Stimulated activated CD8-positive, alpha-beta memory T cell treated with anti-CD3 and anti-CD28 coated beads, Interleukin-12 subunit alpha, Interleukin-12 subunit beta, amount 100 ng/mL, for 24 hours (primary cell): ENCODE data around the gene PGBD4.
"Not testable (repeated sequence)": the region's sequence is repeated elsewhere in the genome, so short reads cannot be mapped to it uniquely, and the experiment has no call there.

Source experiments
- DNase-seq: peaks from one replicate; pipeline ENCODE4 v3.0.0-alpha.2; 2020; ENCODE audit errors: extremely low read depth

Gene PGBD4

GRCh38 chr15:34114215-34114614 is 12.3 kb downstream of the PGBD4 start:
- DNase-seq = no peak

- DNase-seq = no peak
Observed at GRCh38 chr15:34114739-34115138, 12.9 kb downstream of the PGBD4 start.

DNA sequence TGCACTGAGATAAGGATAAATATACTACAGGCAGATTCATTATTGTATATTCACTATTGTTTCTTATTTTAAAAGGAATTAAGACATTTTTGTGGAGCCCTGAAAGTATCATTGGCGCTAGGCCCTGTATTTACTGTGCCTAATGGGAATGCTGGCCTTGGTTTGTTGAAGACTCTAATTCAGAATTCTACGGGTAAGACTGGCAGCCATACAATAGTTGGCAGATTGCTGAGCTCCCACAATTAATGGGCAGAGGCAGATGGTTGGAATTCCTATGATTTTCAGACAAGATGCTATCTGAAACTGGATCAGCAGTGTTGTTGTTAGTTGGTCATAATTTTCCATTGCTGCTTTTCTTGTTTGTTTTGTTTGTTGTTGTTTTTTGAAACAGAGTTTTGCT is 14.7 kb downstream of the PGBD4 start:
- DNase-seq = no peak

DNA sequence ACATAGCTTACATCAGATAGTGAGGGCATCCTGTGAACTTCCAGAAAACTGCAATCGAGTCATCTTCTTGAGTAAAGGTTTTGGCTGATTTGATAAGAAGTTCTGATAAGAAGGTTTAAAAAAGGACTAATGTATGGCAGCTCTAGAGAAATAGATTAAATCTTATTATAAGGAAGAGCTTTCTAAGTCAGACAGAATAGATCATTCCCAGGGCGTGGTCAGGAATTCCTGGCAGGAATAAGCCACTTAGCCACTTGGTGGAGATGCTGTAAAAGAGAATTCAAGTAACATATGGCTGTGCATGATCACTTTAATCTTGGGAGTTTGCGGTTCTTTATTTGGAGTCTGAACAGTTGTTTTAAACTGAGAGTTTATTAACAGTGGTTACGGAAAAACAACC is 17.4 kb downstream of the PGBD4 start:
- no peak for DNase-seq

DNA sequence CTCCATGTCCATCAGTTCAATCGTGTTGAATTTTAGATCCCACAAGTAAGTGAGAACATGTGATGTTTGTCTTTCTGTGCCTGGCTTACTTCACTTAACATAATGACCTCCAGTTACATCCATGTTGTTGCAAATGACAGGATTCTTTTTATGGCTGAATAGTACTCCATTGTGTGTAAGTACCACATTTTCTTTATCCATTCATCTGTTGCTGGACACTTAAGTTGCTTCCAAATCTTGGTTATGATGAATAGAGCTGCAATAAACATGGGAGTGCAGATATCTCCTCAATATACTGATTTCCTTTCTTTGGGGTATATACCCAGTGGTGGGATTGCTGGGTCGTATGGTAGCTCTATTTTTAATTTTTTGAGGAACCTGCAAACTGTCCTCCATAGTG is 18.5 kb downstream of the PGBD4 start:
- DNase-seq = not testable (repeated sequence)

GRCh38 chr15:34121786-34122185 is 19.9 kb downstream of the PGBD4 start:
- not testable (repeated sequence) for DNase-seq

DNA sequence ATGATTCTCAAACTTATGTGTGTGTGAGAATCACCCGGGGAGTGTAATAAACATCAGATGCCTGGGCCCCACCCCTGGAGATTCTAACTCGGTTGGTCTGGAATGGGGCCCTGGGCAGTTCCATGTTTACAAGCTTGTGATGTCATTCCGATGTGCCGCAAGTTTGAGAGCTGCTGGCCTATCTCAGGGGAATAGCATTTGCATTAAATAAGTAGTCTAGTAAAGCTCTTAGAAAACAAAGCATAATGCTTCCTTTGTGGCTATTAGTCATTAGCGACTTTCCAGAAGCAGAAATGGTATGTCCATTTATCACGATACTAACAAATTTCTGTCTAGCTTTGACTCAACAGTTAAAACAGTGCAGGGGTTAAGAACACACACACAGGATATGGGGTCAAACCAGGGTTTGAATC is 20.9 kb downstream of the PGBD4 start:
- DNase-seq = no peak

GRCh38 chr15:34124651-34125050 is 22.8 kb downstream of the PGBD4 start:
- no peak for DNase-seq

GRCh38 chr15:34125945-34126344 is 24.1 kb downstream of the PGBD4 start:
- no peak for DNase-seq

- DNase-seq = no peak
Observed at GRCh38 chr15:34126522-34126921, 24.6 kb downstream of the PGBD4 start.

DNA sequence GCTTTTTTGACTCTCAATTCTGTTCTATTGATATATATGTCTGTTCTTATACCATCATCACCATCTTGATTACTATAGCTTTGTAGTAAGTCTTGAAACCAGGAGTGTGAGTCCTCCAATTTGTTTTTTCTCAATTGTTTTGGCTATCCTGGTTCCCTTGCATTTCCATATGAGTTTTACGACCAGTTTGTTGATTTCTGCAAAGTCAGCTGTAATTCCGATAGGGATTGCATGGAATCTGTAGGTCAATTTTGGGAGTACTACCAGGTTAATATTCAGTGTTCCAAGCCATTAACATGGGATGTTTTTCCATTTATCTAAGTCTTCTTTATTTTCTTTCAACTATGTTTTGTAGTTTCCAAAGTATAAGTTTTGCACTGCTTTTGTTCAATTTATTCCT is 27.0 kb downstream of the PGBD4 start:
- DNase-seq = no peak

GRCh38 chr15:34132881-34133280 is 31.0 kb downstream of the PGBD4 start:
- DNase-seq = no peak

GRCh38 chr15:34133511-34133910 is 31.6 kb downstream of the PGBD4 start:
- DNase-seq = no peak

GRCh38 chr15:34147371-34148140 is 45.7 kb downstream of the PGBD4 start:
- no peak for DNase-seq

GRCh38 chr15:34154725-34155204 is 52.9 kb downstream of the PGBD4 start:
- DNase-seq = no peak

GRCh38 chr15:34155859-34156258 is 54.0 kb downstream of the PGBD4 start:
- DNase-seq = no peak
